Raji (cell line): ENCODE results near the gene SPAG16.

Experiments used
- POLR2A ChIP-seq: IDR thresholded peaks from 2 replicates; pipeline ENCODE4 v1.6.1; 2011; ENCODE audit warnings: low read depth, low read length, control low read depth; ENCODE audit not compliant: insufficient read depth

The SPAG16 gene

DNA sequence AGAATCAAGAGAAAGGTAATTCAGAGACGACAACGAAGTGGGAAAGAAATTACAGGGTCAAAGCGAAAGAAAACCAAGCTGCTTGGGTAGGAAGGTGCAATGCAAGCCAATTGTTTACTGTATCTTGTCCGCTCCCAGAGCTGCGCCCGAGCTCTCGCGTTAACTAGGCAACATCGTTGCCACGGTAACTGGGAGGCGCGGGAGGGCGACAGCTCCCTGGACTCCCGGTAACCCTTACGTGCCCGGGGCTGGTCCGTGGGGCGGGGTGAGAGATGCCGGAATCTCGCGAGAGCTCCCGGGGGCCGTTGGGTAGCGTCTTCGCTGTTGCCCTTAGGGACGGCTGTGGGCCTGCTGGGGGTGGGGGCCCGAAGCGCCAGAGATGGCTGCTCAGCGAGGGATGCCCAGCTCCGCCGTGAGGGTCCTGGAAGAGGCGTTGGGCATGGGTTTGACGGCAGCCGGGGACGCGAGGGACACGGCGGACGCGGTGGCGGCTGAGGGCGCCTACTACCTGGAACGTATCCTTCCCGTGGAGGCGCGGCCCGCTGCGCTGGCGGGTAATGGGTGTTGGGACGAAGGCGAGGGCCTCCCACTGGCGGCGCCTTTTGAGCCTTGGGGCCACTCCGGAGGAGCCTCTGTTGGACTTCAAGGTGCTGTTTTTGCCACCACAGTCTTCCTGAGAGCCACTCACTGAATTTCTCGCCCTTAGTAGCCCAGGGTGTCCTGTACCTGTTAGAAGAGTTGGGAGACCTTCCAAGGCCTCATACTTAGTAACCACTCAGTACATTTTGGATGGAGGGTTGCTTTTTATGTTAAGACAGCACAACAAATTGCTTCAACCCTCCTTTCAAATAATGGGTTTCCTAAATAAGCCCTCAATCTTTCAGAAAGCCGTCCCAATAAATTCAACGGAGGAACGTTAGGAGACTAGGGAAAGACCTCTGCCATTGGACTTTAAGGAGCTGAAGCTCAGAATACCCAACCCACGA lies at the start of gene SPAG16:
TSS of gene SPAG16 (plus strand) at position 360 of the 986 bp plus-strand sequence.
- TF ChIP-seq POLR2A, result no peak

DNA sequence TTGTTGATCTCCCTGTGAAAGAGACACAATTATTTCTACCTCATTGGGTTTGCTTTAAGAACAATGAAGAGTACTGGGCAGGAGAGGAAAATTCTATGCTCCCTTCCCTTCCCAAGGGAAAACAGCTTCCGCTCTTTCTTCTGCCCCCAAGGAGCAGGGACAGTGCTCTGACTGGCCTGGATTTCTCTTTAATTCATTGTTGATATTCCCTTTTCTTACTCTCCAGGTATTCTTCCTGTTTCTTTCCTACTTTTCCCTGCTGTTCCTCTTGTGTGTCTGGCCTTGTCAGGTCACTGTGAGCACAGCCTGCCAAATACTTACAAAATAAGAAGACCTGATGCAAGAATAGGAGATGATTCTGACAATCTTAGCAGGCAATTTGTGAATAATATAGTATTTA lies 49.6 kb upstream of the SPAG16 start:
- no peak for TF ChIP-seq POLR2A

GRCh38 chr2:213235741-213236140 lies 48.5 kb upstream of the SPAG16 start:
- no peak for TF ChIP-seq POLR2A

- TF ChIP-seq POLR2A, result no peak
Measured at GRCh38 chr2:213237251-213237650, 47.0 kb upstream of the SPAG16 start.

DNA sequence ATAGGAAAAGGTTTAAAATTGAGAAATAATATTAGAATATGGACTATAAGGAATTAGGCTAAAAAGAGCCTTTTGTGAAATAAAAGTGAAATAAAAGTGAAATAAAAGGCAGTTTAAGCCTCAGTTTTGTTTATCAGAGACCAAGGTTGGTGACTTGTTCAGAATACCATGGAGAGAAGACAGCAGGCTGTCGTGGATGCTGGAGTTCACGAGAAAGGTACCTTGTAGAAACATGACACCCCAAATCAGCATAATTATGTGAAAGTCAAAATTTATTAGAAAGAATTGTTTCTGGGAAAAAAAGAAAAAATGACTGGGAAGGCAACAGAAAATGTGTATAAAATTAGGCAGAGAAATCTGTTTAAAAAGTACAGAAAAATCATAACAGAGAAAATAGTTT lies 46.5 kb upstream of the SPAG16 start:
- no peak for TF ChIP-seq POLR2A

- no peak for TF ChIP-seq POLR2A
Measured at GRCh38 chr2:213238753-213239495, 45.3 kb upstream of the SPAG16 start.

- TF ChIP-seq POLR2A, result no peak
Measured at GRCh38 chr2:213241817-213242216, 42.4 kb upstream of the SPAG16 start.

DNA sequence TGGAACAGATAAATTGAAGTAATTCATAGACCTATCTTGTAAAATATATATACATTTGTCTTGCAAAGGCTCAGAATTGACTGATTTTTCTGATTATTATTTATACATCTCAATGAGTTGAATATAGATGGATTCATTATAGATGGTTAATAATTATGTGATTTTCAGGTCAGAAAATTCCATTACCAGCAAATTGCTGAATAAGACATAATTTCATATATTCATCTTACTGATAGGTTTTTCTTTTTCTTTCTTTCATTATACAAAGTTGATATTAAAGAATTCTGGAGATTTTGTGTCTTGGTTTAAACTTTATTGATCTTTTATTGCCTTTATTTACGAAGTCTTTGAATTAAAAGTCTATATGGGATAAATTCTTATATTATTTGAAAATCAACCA lies 41.6 kb upstream of the SPAG16 start:
- TF ChIP-seq POLR2A, result no peak

GRCh38 chr2:213243189-213244044 lies 40.8 kb upstream of the SPAG16 start:
- TF ChIP-seq POLR2A, result no peak

- TF ChIP-seq POLR2A, result no peak
Measured at GRCh38 chr2:213246497-213247281, 37.6 kb upstream of the SPAG16 start.

DNA sequence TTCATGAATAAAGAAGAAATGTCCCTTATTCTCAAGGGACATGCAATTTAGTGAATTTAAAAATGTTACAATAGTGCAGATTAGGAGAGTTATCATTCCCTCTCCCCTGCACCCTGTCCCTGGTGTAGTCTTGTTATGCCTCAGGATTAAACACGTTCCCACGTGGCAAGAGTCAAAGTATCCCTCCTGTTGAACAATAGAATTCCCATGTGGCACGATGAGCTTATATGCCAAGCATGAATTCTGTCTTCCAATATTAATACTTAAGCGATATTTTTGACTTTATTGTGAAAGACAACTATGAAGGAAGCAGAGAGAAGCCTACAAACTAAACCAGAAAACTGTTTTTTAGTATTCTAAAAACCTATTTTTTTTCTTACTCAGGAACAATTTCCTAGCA lies 36.7 kb upstream of the SPAG16 start:
- TF ChIP-seq POLR2A, result no peak

- TF ChIP-seq POLR2A, result no peak
Measured at GRCh38 chr2:213248637-213249036, 35.6 kb upstream of the SPAG16 start.

GRCh38 chr2:213249502-213249901 lies 34.8 kb upstream of the SPAG16 start:
- no peak for TF ChIP-seq POLR2A

- TF ChIP-seq POLR2A, result no peak
Measured at GRCh38 chr2:213251618-213252017, 32.6 kb upstream of the SPAG16 start.
